ENCODE measurements around the gene ARHGEF5.
"Not testable (repeated sequence)": the region's sequence is repeated elsewhere in the genome, so short reads cannot be mapped to it uniquely, and the experiment has no call there.

ARHGEF5 gene

GRCh38 chr7:144355176-144355822 is at the start of gene ARHGEF5:
TSS of gene ARHGEF5 (plus strand) at chr7:144355402. CDS start at chr7:144362670, 7,268 bp downstream.
- DNase-seq: not testable (repeated sequence)

- DNase-seq: not testable (repeated sequence)
These were observed 45.5 kb upstream of the ARHGEF5 start for GRCh38 chr7:144309702-144310101.

GRCh38 chr7:144311218-144311617 is 44.0 kb upstream of the ARHGEF5 start:
- DNase-seq: not testable (repeated sequence)

- DNase-seq: not testable (repeated sequence)
These were observed 43.2 kb upstream of the ARHGEF5 start, which contains the start of gene OR2A1 for GRCh38 chr7:144311872-144312469. TSS of gene OR2A1 (plus strand) at chr7:144312419. CDS start at chr7:144318125, 5,706 bp downstream.

GRCh38 chr7:144317537-144317936 is 37.7 kb upstream of the ARHGEF5 start:
- DNase-seq: not testable (repeated sequence)

GRCh38 chr7:144319547-144319946 is 35.7 kb upstream of the ARHGEF5 start:
- DNase-seq: not testable (repeated sequence)

- not testable (repeated sequence) for DNase-seq
These were observed 33.5 kb upstream of the ARHGEF5 start for GRCh38 chr7:144321677-144322206.

- DNase-seq: not testable (repeated sequence)
These were observed 31.8 kb upstream of the ARHGEF5 start for GRCh38 chr7:144323359-144323758.

GRCh38 chr7:144325868-144326267 is 29.3 kb upstream of the ARHGEF5 start:
- not testable (repeated sequence) for DNase-seq

GRCh38 chr7:144330044-144330443 is 25.2 kb upstream of the ARHGEF5 start:
- not testable (repeated sequence) for DNase-seq

GRCh38 chr7:144331221-144331995 is 23.8 kb upstream of the ARHGEF5 start:
- DNase-seq: not testable (repeated sequence)

GRCh38 chr7:144331996-144332288 is 23.3 kb upstream of the ARHGEF5 start:
- not testable (repeated sequence) for DNase-seq

GRCh38 chr7:144348625-144349024 is 6.6 kb upstream of the ARHGEF5 start:
- DNase-seq: not testable (repeated sequence)

GRCh38 chr7:144351667-144352066 is 3.5 kb upstream of the ARHGEF5 start:
- DNase-seq: not testable (repeated sequence)

GRCh38 chr7:144356185-144356584 is 983 bp downstream of the ARHGEF5 start:
- not testable (repeated sequence) for DNase-seq

- DNase-seq: not testable (repeated sequence)
These were observed 1.7 kb downstream of the ARHGEF5 start for GRCh38 chr7:144356860-144357259.

- not testable (repeated sequence) for DNase-seq
These were observed 6.9 kb downstream of the ARHGEF5 start for GRCh38 chr7:144362061-144362460.

GRCh38 chr7:144365523-144365922 is 10.3 kb downstream of the ARHGEF5 start:
- DNase-seq: not testable (repeated sequence)

- not testable (repeated sequence) for DNase-seq
These were observed 12.0 kb downstream of the ARHGEF5 start for GRCh38 chr7:144367250-144367649.

GRCh38 chr7:144369221-144369620 is 14.0 kb downstream of the ARHGEF5 start:
- DNase-seq: not testable (repeated sequence)

Measured in erythroblast (primary cell).